Endothelial cell of umbilical vein (primary cell): ENCODE measurements around the gene STAB2. TPM values are rescaled to one million over a fixed set of nuclear protein-coding genes. Genes with fewer than 3 reads are reported as not detected.

Experiments
- BruUV-seq: library from RNA; stranded (reverse); fragments of 400-500 nt; replicated peaks from 2 replicates; lab custom pipeline; 2021; lab: Mats Ljungman, UMichigan
- CTCF ChIA-PET: fragments of 300-600, 350-600 bp; sonication (Branson Sonifier 250); formaldehyde crosslinking; loops from one replicate; lab custom pipeline; 2021; ENCODE audit warnings: antibody characterized with exemption, inconsistent platforms; lab: Charles Lee
- POLR2A ChIA-PET: fragments of 300-600, 350-600 bp; sonication (Branson Sonifier 250); formaldehyde crosslinking; loops from one replicate; lab custom pipeline; 2021; ENCODE audit warnings: antibody characterized with exemption, inconsistent platforms; lab: Charles Lee
- DNase-seq: peaks from one replicate; pipeline ENCODE4 v3.0.0-alpha.2; 2011; ENCODE audit warnings: low read depth, low spot score
- FAIRE-seq: peaks from 2 replicates; lab custom pipeline; 2011; peaks lifted over from hg19 to GRCh38; lab: Jason Lieb, UNC
- H2AFZ ChIP-seq: 2 replicates; pipeline ENCODE4 v1.6.0; 2012; ENCODE audit warnings: low read depth, low read length, control low read depth, inconsistent platforms
- H3K27ac ChIP-seq: 2 replicates; pipeline ENCODE4 v1.5.1; 2011; ENCODE audit warnings: low read depth, mild to moderate bottlenecking, control low read depth, low read length, moderate library complexity; ENCODE audit not compliant: insufficient read depth
- H3K27me3 ChIP-seq, 2 experiments: 2 replicates each; pipeline versions ENCODE4 v1.6.0 to v1.6.1; 2011; ENCODE audit warnings: low read length in 2 of 2, mixed read lengths in 1 of 2; ENCODE audit not compliant: control insufficient read depth in 2 of 2, insufficient read depth in 2 of 2
- H3K36me3 ChIP-seq, 2 experiments: 2 replicates in 1 of 2; 3 replicates in 1 of 2; pipeline ENCODE4 v1.5.1; 2011; ENCODE audit warnings: low read length in 2 of 2, mild to moderate bottlenecking in 1 of 2, moderate library complexity in 1 of 2; ENCODE audit not compliant: control insufficient read depth in 2 of 2, insufficient read depth in 2 of 2; ENCODE audit errors: extremely low read depth in 1 of 2
- H3K4me1 ChIP-seq: 3 replicates; pipeline ENCODE4 v1.5.1; 2011; ENCODE audit warnings: mild to moderate bottlenecking, low read length; ENCODE audit not compliant: control insufficient read depth, insufficient read depth; ENCODE audit errors: extremely low read depth
- H3K4me2 ChIP-seq: 2 replicates; pipeline ENCODE4 v1.6.1; 2011; ENCODE audit warnings: low read length, control low read depth, mixed read lengths; ENCODE audit not compliant: insufficient read depth
- H3K4me3 ChIP-seq, 3 experiments: fragments of 200-600 bp in 1 of 3; sonication (generic), shearing (Covaris generic) in 1 of 3; replicated peaks in 1 of 3; 2 replicates each; pipeline ENCODE4 v1.5.1; 2011 to 2016; ENCODE audit warnings: control low read depth in 3 of 3, low read length in 3 of 3, mild to moderate bottlenecking in 2 of 3, inconsistent platforms in 1 of 3, low read depth in 1 of 3, moderate library complexity in 1 of 3; ENCODE audit not compliant: insufficient read depth in 1 of 3
- H3K79me2 ChIP-seq: 2 replicates; pipeline ENCODE4 v1.6.0; 2012; ENCODE audit warnings: low read length, inconsistent platforms; ENCODE audit not compliant: control insufficient read depth, insufficient read depth
- H3K9ac ChIP-seq: replicated peaks from 2 replicates; pipeline ENCODE3; 2011; ENCODE audit warnings: low read length, control low read depth; ENCODE audit not compliant: insufficient read depth; ENCODE audit errors: extremely low read depth
- H3K9me1 ChIP-seq: replicated peaks from 3 replicates; pipeline ENCODE4 v1.6.0; 2011; ENCODE audit warnings: mild to moderate bottlenecking, low read length; ENCODE audit not compliant: control insufficient read depth, insufficient read depth; ENCODE audit errors: extremely low read depth
- H3K9me3 ChIP-seq: replicated peaks from 2 replicates; pipeline ENCODE4 v1.5.1; 2012; ENCODE audit warnings: low read length, inconsistent platforms; ENCODE audit not compliant: control insufficient read depth, insufficient read depth
- H4K20me1 ChIP-seq: replicated peaks from 2 replicates; pipeline ENCODE3; 2011; ENCODE audit warnings: mild to moderate bottlenecking, low read length; ENCODE audit not compliant: control insufficient read depth, insufficient read depth; ENCODE audit errors: extremely low read depth
- CTCF ChIP-seq, 2 donors: IDR thresholded peaks; 1 replicate in 1 of 2; 2 replicates in 1 of 2; pipeline ENCODE4 v1.5.1; 2011; ENCODE audit warnings: low read length in 2 of 2, mild to moderate bottlenecking in 2 of 2, moderate library complexity in 2 of 2, control low read depth in 1 of 2, inconsistent platforms in 1 of 2, low read depth in 1 of 2; ENCODE audit not compliant: insufficient read depth in 1 of 2; ENCODE audit errors: extremely low read depth in 1 of 2
- EZH2 ChIP-seq: IDR thresholded peaks from 2 replicates; pipeline ENCODE4 v1.6.1; 2012; ENCODE audit warnings: borderline replicate concordance, low read depth, mild to moderate bottlenecking, moderate library complexity, low read length, inconsistent platforms; ENCODE audit not compliant: severe bottlenecking
- JUN ChIP-seq: IDR thresholded peaks from 2 replicates; pipeline ENCODE4 v1.6.1; 2011; ENCODE audit warnings: borderline replicate concordance, low read depth; ENCODE audit not compliant: insufficient read length, insufficient read depth
- MYC ChIP-seq: IDR thresholded peaks from one replicate; pipeline ENCODE4 v1.6.1; 2011; ENCODE audit warnings: mild to moderate bottlenecking, low read depth, low read length
- POLR2A ChIP-seq: IDR thresholded peaks from 2 replicates; pipeline ENCODE4 v1.6.1; 2012; ENCODE audit warnings: low read depth, mild to moderate bottlenecking, control low read depth, low read length
- POLR2AphosphoS5 ChIP-seq: IDR thresholded peaks from 2 replicates; pipeline ENCODE4 v1.6.1; 2012; ENCODE audit warnings: low read depth, mild to moderate bottlenecking, control low read depth, low read length, moderate library complexity; ENCODE audit not compliant: insufficient read depth
- dilution Hi-C: fragments of 300-500 bp; cut with MboI; formaldehyde crosslinking; loops from one replicate; pipeline ENCODE4 v1.15.0; 2019; ENCODE audit warnings: low sequenced_read_pairs; ENCODE audit not compliant: extremely low pct_ligation_motif_present
- intact Hi-C: fragments of 100-400 bp; cut with micrococcal nuclease; formaldehyde crosslinking; loops from one replicate; pipeline ENCODE4 v1.10.0; 2022
- polyA plus RNA-seq, 4 experiments: library from polyadenylated mRNA; depleted of rRNA in 3 of 4; stranded (reverse) in 3 of 4; unstranded in 1 of 4; fragments of >200 nt; gene quantifications; 2 replicates each; pipeline versions ENCODE4 v1.2.1 to v1.2.3, GENCODE V29; 2011 to 2012; ENCODE audit warnings: missing spikeins in 1 of 4
- total RNA-seq: library from RNA; stranded (reverse); gene quantifications from 2 replicates; pipeline ENCODE4 v1.2.3, GENCODE V29; 2021
- TF ChIP-seq, protein P1 (sequence below): IDR thresholded peaks from 2 replicates; pipeline ENCODE4 v1.6.1; 2011; ENCODE audit not compliant: insufficient read depth, insufficient read length

STAB2 gene
- total and polyA plus RNA-seq, 2 donors (not counting 3 experiments of a cell fraction or from before 2014, with no cell fraction given): 0.01 TPM; not detected in 1

DNA sequence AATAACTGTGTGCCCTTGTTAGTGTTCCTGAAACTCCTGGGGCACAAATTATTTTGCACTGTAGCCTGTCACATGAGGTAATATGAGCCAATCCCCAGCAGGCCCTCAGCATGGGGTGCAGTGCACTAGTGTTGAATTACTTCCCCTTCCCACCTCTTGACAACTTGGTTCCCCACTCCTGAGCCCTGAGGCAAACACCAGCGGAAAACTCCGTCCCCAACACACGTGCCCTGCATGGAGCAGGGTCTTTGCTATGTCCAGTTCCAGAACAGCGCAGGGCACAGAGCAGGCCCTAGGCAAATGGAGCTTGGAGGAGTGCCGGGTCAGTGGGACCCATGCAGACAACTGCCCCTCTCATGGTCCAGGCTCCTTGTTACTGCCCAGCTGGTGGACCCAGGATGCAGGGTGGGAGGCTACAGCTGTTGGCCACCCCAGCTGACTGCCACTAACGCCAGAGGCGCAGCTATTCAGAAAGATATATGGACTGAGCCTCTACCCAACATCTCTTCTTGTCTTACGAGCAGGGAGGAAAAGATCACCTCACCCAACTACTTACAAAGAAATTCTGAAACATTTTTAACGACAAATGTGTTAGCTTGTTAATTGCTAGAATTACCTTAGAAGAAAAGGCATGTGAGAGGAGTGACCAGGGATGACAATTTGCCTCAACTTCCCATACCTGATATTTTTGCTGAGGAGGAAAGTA, 182.3 kb downstream of the STAB2 start:
- Histone ChIP-seq H3K9me3 (no peaks in the 10 kb centered on the region), H3K4me2 (no peak overlapping the region), H3K9me1 (no peaks in the 10 kb centered on the region), H3K9ac (no peak overlapping the region), H3K36me3 (no peaks in the 10 kb centered on the region), H2AFZ (no peak overlapping the region), H3K27me3 (no peaks in the 10 kb centered on the region), H3K27ac (no peak overlapping the region), H3K4me1 (no peaks in the 10 kb centered on the region), H4K20me1 (no peaks in the 10 kb centered on the region), H3K4me3 (no peak overlapping the region), H3K79me2 (no peaks in the 10 kb centered on the region)
- intact Hi-C loops (no loop called here), dilution Hi-C loops (no loop called here)
- ChIA-PET CTCF (interaction anchor here (0.9 to 6.3 kb wide), 5 partner anchors 16 to 340 kb away, joined by 3 to 165 read pairs (median 3); partner anchors contain the start of gene HSP90B1), POLR2A (no interaction called here)
- BruUV-seq: no TSS peak
- DNase-seq: no peak
- FAIRE-seq: no peak
- TF ChIP-seq MYC (no peak), JUN (no peak), POLR2A (no peak), POLR2AphosphoS5 (no peak), EZH2 (no peak)
- TF ChIP-seq, protein P1, sequence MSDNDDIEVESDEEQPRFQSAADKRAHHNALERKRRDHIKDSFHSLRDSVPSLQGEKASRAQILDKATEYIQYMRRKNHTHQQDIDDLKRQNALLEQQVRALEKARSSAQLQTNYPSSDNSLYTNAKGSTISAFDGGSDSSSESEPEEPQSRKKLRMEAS: no peak

- Histone ChIP-seq H3K36me3 (no peaks in the 10 kb centered on the region), H3K4me3 (no peak overlapping the region), H3K9me3 (no peaks in the 10 kb centered on the region), H3K4me2 (no peak overlapping the region), H3K27me3 (no peaks in the 10 kb centered on the region), H4K20me1 (no peaks in the 10 kb centered on the region), H2AFZ (no peak overlapping the region), H3K27ac (no peak overlapping the region), H3K9ac (no peak overlapping the region), H3K4me1 (no peaks in the 10 kb centered on the region), H3K9me1 (no peaks in the 10 kb centered on the region), H3K79me2 (no peaks in the 10 kb centered on the region)
- TF ChIP-seq JUN: no peak
- TF ChIP-seq CTCF (IDR thresholded peaks at IDR 0.05; ENCODE audit: extremely low read depth in 1 of 2, insufficient read depth in 1 of 2, low read depth in 1 of 2, low read length in 2 of 2): peak; percentile 56 to 70
- intact Hi-C loops (loop anchor here (1.0 to 2.0 kb wide), 5 partner anchors 70 to 337 kb away; partner anchors contain the start of gene NT5DC3), dilution Hi-C loops (no loop called here)
- CTCF ChIA-PET: interaction anchor here (0.6 to 6.3 kb wide), 29 partner anchors 9 to 1939 kb away, joined by 3 to 165 read pairs (median 4); partner anchors contain the start of genes HSP90B1 and NT5DC3
- BruUV-seq: no TSS peak
- FAIRE-seq (peak; percentile 83), DNase-seq (peak; percentile 46)
- POLR2A ChIA-PET: no interaction called here
Observed at GRCh38 chr12:103771466-103771865, 184.4 kb downstream of the STAB2 start.
